ENCODE data around the gene STARD10. TPM values are rescaled to one million over a fixed set of nuclear protein-coding genes. Genes with fewer than 3 reads are reported as not detected.

STARD10 gene
- total RNA-seq, 6 experiments from 2014 or later, result 10.8 to 16.9 (median 15.8) TPM

DNA sequence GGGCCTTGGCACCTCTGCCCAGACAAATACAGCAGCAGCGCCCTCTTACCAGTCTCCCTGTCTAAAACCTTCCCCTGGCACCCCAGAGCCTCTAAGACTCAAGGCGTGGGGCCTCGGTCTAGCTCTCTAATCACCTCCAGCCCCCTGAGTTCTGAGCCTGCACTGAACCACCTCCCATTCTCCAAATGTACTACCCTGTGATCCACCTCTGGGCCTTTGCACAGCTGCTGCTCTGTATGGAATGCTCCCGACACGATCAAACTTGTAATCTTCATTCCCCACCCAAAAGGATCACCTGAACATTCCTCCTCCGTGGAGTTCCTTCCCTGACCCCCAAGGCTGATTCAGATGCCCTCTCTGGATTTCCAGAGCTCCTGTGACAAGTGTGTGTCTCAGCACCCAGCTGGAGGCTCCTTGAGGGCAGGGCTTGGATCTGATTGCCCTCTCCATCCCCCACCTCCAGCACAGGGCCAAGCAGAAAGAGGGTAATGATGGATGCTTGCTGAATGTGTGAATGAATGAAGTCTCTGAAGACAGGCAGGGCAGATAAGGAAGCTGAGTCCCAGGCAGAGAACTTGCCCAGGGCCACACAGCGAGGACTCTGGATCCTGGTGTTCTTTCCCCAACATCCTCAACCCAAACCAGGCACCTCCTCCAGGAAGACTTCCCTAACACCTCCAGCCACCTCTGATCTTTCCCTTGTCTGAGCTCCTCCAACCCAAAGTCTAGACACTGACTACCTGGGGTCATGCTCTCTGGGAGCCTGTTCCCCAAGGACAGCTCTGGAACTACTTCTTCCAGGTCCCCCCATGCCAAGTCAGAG lies 18.3 kb downstream of the STARD10 start:
- TF ChIP-seq, protein P1, sequence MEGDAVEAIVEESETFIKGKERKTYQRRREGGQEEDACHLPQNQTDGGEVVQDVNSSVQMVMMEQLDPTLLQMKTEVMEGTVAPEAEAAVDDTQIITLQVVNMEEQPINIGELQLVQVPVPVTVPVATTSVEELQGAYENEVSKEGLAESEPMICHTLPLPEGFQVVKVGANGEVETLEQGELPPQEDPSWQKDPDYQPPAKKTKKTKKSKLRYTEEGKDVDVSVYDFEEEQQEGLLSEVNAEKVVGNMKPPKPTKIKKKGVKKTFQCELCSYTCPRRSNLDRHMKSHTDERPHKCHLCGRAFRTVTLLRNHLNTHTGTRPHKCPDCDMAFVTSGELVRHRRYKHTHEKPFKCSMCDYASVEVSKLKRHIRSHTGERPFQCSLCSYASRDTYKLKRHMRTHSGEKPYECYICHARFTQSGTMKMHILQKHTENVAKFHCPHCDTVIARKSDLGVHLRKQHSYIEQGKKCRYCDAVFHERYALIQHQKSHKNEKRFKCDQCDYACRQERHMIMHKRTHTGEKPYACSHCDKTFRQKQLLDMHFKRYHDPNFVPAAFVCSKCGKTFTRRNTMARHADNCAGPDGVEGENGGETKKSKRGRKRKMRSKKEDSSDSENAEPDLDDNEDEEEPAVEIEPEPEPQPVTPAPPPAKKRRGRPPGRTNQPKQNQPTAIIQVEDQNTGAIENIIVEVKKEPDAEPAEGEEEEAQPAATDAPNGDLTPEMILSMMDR (IDR thresholded peaks at IDR 0.05), result no peak
- Mint-ChIP-seq H3K27me3 (ENCODE audit: insufficient read depth) (peaks cover 5% of the 10 kb centered on the region), H3K27ac (no peak overlapping the region), H3K9me3 (no peaks in the 10 kb centered on the region), H3K36me3 (ENCODE audit: low read depth) (no peaks in the 10 kb centered on the region), H3K4me1 (ENCODE audit: low read depth) (peaks cover 37% of the 10 kb centered on the region), H3K4me3 (no peak overlapping the region)
- DNase-seq, result no peak

DNA sequence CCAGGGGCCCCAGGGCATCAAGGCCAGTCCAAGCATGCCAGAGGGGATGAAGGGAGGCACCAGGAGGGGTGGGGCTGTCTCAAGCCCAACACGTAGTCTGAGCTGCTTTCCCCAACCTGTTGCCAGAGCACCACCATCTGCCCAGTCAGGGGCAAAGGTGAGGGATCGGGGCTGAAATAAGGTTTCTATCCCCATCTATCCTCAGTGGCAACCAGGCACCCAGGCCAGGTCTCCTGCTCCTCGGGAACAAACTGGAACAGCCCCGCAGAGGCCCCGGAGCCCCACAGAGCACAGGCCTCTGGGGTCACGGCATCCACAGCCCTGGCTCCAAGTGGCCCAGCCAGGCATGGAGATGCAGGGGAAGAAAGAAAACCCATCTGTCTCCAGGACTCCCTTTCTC lies 19.3 kb downstream of the STARD10 start:
- no peak for DNase-seq
- H3K27me3 Mint-ChIP-seq (ENCODE audit: insufficient read depth), result peaks cover 5% of the 10 kb centered on the region
- H3K36me3 Mint-ChIP-seq (ENCODE audit: low read depth), result no peaks in the 10 kb centered on the region
- H3K4me1 Mint-ChIP-seq (ENCODE audit: low read depth), result peaks cover 38% of the 10 kb centered on the region
- no peak overlapping the region for H3K27ac Mint-ChIP-seq
- TF ChIP-seq, protein P1 (IDR thresholded peaks at IDR 0.05), result no peak
- no peak overlapping the region for H3K4me3 Mint-ChIP-seq
- no peaks in the 10 kb centered on the region for H3K9me3 Mint-ChIP-seq

DNA sequence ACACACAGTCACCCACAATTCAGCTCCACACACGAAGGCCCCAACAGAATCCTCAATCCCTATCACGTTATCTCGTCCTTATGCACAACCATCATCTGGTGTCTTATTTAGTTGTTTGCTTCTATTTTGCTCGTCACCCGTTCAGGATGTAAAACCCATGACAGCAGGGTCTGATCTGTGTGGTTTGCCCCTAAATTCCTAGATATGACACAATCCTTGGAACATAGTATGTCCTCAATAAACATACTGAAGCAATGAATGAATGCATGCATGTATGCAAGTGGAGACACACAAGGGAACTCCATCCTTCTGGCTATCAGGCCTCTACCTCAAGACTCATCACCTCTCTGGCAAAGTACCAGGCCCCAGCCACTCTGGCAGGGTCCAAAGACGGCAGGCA lies 20.2 kb downstream of the STARD10 start:
- no peaks in the 10 kb centered on the region for H3K9me3 Mint-ChIP-seq
- peak overlapping the region; percentile 84 for H3K27ac Mint-ChIP-seq
- DNase-seq, result no peak
- peak overlapping the region; percentile 44; the same call in 1 of the 2 replicates for H3K4me3 Mint-ChIP-seq
- no peaks in the 10 kb centered on the region for H3K36me3 Mint-ChIP-seq (ENCODE audit: low read depth)
- TF ChIP-seq, protein P1 (IDR thresholded peaks at IDR 0.05), result no peak
- H3K27me3 Mint-ChIP-seq (ENCODE audit: insufficient read depth), result peaks cover 5% of the 10 kb centered on the region; the same call in 1 of the 2 replicates
- peaks cover 38% of the 10 kb centered on the region for H3K4me1 Mint-ChIP-seq (ENCODE audit: low read depth)

DNA sequence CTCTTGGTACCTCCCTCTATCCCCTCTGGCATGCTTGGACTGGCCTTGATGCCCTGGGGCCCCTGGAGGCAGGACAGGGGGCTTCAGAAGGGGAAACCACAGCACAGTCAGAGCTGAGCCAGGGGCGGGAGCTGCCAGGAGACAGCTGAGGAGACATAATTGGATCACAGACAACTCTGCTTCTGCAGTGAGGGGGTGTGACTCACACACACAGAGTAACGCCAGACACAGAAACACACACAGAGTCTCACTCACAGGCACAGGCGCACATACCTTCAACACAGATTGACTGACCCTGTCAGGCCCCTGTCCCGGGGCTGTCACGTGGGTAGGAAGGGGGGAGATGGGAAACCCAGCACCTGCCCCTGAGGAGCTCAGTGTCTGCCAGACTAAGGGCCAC lies 20.6 kb downstream of the STARD10 start:
- TF ChIP-seq, protein P1 (IDR thresholded peaks at IDR 0.05), result no peak
- no peaks in the 10 kb centered on the region for H3K9me3 Mint-ChIP-seq
- H3K36me3 Mint-ChIP-seq (ENCODE audit: low read depth), result no peaks in the 10 kb centered on the region
- peak; percentile 86 for DNase-seq
- peak overlapping the region; percentile 44; the same call in 1 of the 2 replicates for H3K4me3 Mint-ChIP-seq
- peaks cover 38% of the 10 kb centered on the region for H3K4me1 Mint-ChIP-seq (ENCODE audit: low read depth)
- peaks cover 5% of the 10 kb centered on the region for H3K27me3 Mint-ChIP-seq (ENCODE audit: insufficient read depth)
- H3K27ac Mint-ChIP-seq, result peak overlapping the region; percentile 84

DNA sequence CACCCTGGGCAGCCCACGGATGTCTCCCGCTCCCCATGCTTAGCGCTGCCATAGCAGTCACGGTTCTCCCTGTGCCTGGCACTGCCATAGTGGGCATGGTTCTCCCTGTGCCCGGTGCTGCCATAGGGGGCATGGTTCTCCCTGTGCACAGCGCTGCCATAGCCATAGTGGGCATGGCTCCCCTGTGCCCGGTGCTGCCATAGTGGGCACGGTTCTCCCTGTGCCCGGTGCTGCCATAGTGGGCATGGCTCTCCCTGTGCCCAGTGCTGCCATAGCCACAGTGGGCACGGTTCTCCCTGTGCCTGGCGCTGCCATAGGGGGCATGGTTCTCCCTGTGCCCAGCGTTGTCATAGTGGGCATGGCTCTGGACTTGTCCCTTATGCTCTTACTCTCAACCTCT lies 21.8 kb downstream of the STARD10 start:
- Mint-ChIP-seq H3K36me3 (ENCODE audit: low read depth) (no peaks in the 10 kb centered on the region), H3K27ac (peak overlapping the region; percentile 84; the same call in 1 of the 2 replicates), H3K9me3 (no peaks in the 10 kb centered on the region), H3K4me1 (ENCODE audit: low read depth) (peaks cover 38% of the 10 kb centered on the region), H3K4me3 (no peak overlapping the region), H3K27me3 (ENCODE audit: insufficient read depth) (peaks cover 4% of the 10 kb centered on the region)
- no peak for DNase-seq
- TF ChIP-seq, protein P1 (IDR thresholded peaks at IDR 0.05), result no peak
